Stimulated activated CD8-positive, alpha-beta memory T cell treated with anti-CD3 and anti-CD28 coated beads, Interleukin-15, amount 100 ng/mL, for 4 hours (primary cell): ENCODE data around the gene CETN1.

Source experiments
- DNase-seq, 2 donors: peaks; one replicate each; pipeline ENCODE4 v3.0.0-alpha.2; 2020; ENCODE audit warnings: low read depth in 2 of 2

CETN1 gene

GRCh38 chr18:580154-580553 is at the start of gene CETN1:
TSS of gene CETN1 (plus strand) at chr18:580380. CDS start at chr18:580409, 29 bp downstream.
- DNase-seq: no peak

GRCh38 chr18:532018-532417 is 48.2 kb upstream of the CETN1 start:
- DNase-seq: no peak

DNA sequence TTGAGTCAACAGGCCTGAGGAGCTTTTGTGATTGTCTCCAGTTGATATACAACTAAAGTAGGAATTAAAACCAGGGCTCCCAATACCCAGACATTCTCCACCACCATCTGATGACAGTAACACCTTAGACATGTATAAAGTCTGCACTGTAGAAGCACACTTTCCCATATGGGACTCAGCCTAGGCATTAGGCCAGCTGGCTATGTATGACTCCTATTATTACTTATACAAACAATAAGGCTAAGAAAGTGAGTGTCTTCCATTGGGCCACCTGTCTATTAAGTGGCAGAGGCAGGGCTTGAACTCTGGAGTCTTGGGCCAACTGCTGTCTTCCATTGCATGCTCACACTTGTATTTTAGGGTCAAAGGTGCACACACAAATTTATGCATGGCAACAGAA is 47.5 kb upstream of the CETN1 start:
- DNase-seq: no peak

DNA sequence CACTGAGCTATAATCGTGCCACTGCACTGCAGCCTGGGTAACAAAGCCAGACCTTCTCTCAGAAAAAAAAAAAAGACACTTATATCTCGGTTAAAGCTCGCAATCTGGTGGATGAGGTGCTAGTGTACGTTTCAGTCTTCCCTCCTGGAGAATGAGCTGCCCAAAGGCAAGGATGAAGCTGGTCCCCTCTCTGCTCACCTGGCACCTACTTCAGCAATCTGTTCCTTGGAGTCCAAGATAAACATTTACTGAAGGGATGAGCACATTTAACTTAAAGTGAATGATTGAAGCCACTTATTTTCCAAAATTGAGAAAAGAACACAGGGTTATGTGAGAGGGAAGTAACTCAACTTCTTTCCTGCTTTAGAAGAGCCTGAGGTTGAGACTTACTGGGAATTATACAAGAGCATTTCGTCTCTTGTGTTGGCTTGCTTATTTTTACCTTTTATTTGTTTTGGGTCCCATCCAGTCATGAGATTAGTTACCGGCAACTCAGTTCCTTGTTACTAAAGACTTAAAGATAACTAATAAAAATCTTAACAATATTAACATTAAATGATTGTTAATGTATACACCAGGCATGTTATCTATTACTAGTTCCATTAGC is 46.1 kb upstream of the CETN1 start:
- no peak for DNase-seq

DNA sequence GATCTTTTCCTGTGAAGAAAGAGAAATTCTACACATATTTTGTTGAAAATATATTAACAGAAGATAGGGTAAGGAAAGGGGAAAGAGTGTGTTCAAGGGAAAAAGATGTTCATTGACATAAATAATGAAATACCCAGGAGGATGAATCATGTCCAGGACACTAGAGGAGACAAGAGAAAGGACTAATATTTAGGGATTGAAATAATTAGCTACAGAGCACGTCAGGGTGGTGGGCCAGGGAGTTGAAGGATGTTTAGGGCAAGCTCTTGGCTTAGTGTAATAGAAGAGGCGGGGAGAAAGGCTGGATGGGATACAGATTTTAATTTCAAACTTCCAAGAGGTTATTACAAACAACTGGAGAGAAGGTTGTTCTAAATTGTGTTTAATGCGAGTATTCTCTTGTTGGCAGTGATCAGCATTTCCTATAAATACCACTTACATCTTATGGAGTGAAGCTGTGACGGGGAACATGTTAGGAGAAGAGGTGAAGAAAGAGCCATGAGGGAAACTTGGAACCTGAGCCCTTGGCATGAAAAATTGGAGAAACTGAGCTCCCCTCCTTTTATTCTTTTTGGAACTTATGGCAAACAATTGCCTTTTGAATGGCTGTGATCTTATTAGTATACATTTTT is 36.6 kb upstream of the CETN1 start:
- DNase-seq: no peak

DNA sequence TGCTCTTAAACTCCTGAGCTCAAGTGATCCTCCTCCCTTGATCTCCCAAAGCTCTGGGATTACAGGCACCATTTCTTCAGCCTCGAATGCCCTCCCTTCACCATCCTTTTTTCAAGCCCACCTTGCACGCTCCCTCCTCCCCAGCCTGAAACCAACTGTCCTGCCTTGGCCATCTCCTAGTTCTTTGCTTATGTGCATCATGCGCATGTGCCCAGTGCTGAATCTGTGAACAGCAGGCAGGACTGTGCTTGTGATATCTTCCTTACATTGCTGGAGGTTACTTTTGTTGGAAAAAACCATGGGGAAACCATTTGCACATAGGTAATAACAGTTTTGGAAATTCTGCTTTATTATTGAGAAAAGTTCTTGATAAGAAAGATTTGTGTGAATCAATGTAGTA is 30.2 kb upstream of the CETN1 start:
- DNase-seq: no peak

- DNase-seq: no peak
These were observed 28.6 kb upstream of the CETN1 start for GRCh38 chr18:551404-552061.

DNA sequence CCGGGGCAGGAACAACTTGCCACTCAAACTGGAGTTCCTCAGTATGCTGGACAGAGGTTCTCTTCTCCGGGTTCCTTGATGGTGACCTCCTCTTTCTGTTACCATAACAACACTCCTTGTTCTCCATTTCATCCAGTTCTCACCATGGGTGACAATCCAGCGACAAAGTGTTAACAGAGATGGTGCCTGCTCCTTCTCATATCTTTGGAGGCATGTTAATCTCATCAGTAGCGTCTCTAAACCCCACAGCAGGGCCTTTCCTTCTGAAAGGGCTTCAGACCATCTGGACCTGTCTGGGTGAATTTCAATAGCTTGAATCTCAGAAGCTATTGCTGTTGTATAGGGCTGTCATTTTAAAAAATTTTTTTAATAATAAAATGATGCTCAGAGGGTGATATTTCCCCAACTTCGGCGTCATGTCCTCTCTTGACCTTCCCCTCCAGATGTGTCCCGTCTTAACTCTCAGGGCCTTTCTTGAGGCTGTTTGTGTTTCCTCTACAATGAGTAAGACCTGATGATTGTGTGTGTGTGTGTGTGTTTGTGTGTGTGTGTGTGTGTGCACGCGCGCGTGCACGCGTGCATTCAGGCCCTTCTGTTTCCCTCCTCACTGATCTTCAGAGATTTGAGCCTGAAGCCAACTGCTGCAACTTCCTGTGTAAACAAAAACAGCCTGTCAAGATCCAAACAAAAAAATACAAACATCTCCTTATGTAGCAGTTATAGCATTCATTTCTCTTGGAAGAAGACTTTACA is 24.3 kb upstream of the CETN1 start:
- no peak for DNase-seq

DNA sequence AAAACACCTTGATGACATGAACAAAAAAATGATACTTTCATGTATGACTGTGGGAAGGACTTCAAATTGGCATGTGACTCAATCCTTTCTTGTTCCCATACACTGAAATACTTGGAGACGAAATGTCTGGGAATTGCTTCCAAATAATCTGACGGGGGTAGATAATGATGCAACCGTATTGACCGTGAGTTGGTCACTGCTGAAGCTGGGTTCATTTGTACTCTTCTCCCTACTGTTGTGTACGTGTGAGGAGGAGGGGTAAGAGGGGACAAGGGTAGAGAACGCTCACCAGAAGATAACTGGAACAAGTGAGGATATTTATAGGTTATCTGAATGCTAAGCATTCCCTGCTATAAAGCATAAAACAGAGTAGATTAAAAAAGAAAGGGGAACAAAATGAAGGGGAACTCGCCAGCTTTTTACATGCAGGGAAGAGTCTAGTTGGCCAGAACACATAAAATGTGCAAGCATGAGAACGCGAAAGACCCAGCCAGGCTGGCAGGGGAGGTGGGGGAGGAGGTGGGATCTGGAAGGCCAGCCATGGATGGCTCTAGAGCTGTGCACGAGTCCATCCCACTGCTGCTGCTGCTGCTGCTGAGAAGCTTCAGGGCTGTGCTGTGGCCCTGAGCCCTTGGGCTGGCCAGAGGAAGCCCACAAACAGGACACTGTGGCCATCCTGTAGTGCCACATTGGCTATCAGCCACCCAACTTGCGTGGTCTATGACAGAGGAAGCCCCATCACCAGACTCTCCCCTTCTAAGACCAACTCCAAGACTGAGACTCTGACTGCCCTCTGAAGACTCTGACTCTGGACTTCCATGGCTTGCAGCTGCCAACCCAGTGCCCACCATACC is 15.2 kb upstream of the CETN1 start:
- no peak for DNase-seq

- no peak for DNase-seq
These were observed 14.6 kb upstream of the CETN1 start for GRCh38 chr18:565562-566061.

- no peak for DNase-seq
These were observed 13.1 kb upstream of the CETN1 start for GRCh38 chr18:567122-567521.

- DNase-seq: no peak
These were observed 11.4 kb upstream of the CETN1 start for GRCh38 chr18:568731-569130.

DNA sequence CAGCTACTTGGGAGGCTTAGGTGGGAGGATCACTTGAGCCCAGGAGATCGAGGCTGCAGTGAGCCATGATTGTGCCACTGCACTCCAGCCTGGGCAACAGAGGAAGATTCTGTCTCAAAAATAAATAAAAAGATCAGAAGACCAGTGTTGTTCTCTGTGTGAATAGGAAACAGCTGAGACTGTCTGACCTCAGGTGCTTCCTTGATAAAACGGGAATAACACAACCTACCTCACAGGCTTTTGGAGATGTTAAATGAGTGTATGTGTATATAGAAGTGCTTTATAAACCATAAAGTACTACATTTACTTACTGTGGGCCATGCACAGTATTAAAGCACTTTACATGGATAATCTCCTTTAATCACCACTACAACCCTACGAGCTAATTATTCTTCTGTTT is 9.9 kb upstream of the CETN1 start:
- no peak for DNase-seq

DNA sequence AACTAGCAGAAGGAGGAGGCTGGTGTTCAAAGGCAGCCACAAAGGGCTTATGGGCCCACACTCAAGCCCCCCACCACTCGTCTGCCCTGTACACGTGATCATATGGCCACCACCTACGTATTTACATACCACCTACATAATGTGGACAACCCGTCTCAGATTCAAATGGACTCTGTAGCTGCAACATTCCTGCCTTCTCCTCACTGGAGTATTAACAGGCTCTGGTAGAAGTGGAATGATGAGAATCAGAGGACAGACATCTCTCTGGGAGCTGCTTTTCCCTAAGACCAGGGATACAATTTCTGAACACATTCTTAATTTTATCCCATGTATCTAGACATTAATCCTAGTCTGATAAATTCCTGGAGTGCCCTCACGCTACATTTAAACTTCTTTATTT is 9.5 kb upstream of the CETN1 start:
- DNase-seq: no peak

DNA sequence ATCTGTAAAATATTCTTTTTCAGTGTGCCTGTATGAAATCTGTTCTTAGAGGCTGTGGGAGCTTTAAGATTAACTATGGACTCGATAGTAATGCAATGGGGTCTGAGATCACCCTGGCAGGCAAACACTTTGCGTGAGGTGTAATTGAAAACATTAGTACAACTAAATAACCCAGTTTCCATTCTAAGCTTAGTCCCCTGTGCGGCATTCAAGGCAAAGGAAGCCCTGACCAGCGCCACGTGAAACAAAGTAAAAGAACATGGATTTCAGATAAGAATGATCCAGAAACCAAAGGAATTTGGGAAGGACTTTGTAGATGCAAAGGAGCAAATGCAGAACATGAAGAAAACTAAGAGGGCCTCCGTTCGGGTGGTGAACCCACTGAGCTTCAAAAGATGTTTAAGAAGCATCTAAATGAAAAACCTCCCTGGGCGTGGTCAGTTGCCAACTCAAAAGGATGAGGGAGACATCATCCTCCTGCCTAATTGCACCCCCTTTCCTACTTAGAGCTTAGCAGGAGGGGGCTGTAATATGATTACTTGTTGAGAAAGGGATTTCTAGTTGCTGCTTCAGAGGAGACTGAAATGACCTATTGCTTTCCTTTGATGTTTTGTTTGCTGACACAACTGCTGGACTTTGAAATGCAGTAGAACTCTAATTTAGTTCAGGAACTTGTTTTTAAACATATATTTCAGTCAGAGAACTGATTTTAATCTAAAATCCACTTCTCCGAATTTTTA is 7.9 kb upstream of the CETN1 start:
- DNase-seq: no peak

GRCh38 chr18:572831-573289 is 7.3 kb upstream of the CETN1 start:
- no peak for DNase-seq

GRCh38 chr18:573385-573784 is 6.8 kb upstream of the CETN1 start:
- no peak for DNase-seq

- DNase-seq: no peak
These were observed 5.9 kb upstream of the CETN1 start for GRCh38 chr18:574149-574860.

GRCh38 chr18:574865-575645 is 5.1 kb upstream of the CETN1 start:
- DNase-seq: no peak
